Spleen (tissue), 7 donors: ENCODE results near the gene BORCS8.

Experiments
- POLR2A ChIP-seq, 3 donors: fragments of 450-650 bp; IDR thresholded peaks; one replicate each; pipeline ENCODE4 v1.5.1; 2017; ENCODE audit warnings: antibody characterized with exemption in 3 of 3, mild to moderate bottlenecking in 1 of 3
- TF ChIP-seq, protein P1 (sequence below), 11 experiments: fragments of 200-600 bp in 7 of 11; fragments of 450-650 bp in 4 of 11; sonication (generic) in 4 of 11; IDR thresholded peaks in 8 of 11; conservative IDR thresholded peaks in 3 of 11; 1 replicate in 7 of 11; 2 replicates in 4 of 11; pipeline versions ENCODE4 v1.4.0 to v1.8.0; 2016 to 2021; ENCODE audit warnings: antibody characterized with exemption in 11 of 11, inconsistent platforms in 4 of 11, mild to moderate bottlenecking in 1 of 11
- donor health status: DM: no; HTN: no; CAD: no; lungs with moderate emphysema.
- donor health status: DM: no; HTN: no; CAD: no.
- donor health status: DM: no; HTN: no; CAD: no.

DNA sequence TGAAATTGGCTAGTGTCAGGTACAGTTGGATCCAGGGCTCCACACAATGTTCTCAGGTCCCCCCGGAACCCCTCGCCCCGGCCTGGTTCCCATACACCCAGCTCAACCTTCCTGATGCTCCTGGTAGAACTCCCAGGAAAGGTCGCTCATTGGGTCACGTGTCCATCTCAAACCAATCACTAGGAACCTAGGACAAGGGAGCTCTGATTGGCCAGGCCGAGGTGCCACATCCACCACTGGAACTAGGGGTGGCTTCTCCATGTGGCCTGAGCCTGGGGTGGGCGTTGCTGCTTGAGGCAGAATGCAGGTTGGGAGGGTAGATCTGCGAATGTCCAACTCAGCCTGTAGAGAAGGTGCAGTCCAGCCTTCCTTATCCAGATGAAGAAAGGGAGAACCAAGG, 15.0 kb downstream of the BORCS8 start:
- TF ChIP-seq POLR2A (IDR thresholded peaks at IDR 0.05): no peak
- TF ChIP-seq, protein P1, sequence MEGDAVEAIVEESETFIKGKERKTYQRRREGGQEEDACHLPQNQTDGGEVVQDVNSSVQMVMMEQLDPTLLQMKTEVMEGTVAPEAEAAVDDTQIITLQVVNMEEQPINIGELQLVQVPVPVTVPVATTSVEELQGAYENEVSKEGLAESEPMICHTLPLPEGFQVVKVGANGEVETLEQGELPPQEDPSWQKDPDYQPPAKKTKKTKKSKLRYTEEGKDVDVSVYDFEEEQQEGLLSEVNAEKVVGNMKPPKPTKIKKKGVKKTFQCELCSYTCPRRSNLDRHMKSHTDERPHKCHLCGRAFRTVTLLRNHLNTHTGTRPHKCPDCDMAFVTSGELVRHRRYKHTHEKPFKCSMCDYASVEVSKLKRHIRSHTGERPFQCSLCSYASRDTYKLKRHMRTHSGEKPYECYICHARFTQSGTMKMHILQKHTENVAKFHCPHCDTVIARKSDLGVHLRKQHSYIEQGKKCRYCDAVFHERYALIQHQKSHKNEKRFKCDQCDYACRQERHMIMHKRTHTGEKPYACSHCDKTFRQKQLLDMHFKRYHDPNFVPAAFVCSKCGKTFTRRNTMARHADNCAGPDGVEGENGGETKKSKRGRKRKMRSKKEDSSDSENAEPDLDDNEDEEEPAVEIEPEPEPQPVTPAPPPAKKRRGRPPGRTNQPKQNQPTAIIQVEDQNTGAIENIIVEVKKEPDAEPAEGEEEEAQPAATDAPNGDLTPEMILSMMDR (IDR thresholded peaks at IDR 0.05 in 8 of 11, conservative IDR thresholded peaks at IDR 0.05 in 3 of 11): no peak
